Lower lobe of right lung (tissue), 2 donors: ENCODE measurements around the gene ATG12. TPM values are rescaled to one million over a fixed set of nuclear protein-coding genes. Genes with fewer than 3 reads are reported as not detected.

ENCODE experiments used
- ATAC-seq, 2 donors: fragments of 200-7000 bp; cut with Tn5 transposase; one replicate each; pipeline ENCODE4 v1.9.1; 2020 to 2022; ENCODE audit warnings: mild to moderate bottlenecking in 2 of 2, moderate library complexity in 2 of 2
- DNase-seq: peaks from one replicate; pipeline ENCODE4 v3.0.0-alpha.2; 2020
- H3K27ac ChIP-seq: fragments of 200-600 bp; one replicate; pipeline ENCODE4 v1.8.0; 2022
- H3K27me3 ChIP-seq: fragments of 200-600 bp; one replicate; pipeline ENCODE4 v1.8.0; 2022; ENCODE audit warnings: low read depth
- H3K36me3 ChIP-seq: fragments of 200-600 bp; one replicate; pipeline ENCODE4 v1.8.0; 2022; ENCODE audit warnings: mild to moderate bottlenecking
- H3K4me1 ChIP-seq: fragments of 200-600 bp; one replicate; pipeline ENCODE4 v1.8.0; 2022
- H3K4me3 ChIP-seq: fragments of 200-600 bp; one replicate; pipeline ENCODE4 v1.8.0; 2022; ENCODE audit warnings: mild to moderate bottlenecking
- H3K9me3 ChIP-seq: fragments of 200-600 bp; one replicate; pipeline ENCODE4 v1.8.0; 2022
- intact Hi-C: fragments of 100-400 bp; cut with DNase I; formaldehyde crosslinking; loops from one replicate; pipeline ENCODE4 v1.11.0; 2022
- total RNA-seq: library from RNA; stranded (reverse); fragmentation: NEBNext Ultra II Directional; extraction: Animal tissue kit (Norgen Biotek cat#: 25700); gene quantifications from one replicate; pipeline ENCODE4 v1.2.1, GENCODE V29; 2021
- TF ChIP-seq, protein P1 (sequence below): fragments of 200-600 bp; IDR thresholded peaks from one replicate; pipeline ENCODE4 v1.8.0; 2022; ENCODE audit warnings: antibody characterized with exemption, mild to moderate bottlenecking
- donor health status: DM: no; HTN: yes; CAD: no; lungs with severe emphysema.

The ATG12 gene
- total RNA-seq, 1 donor from 2014 or later: 35.7 TPM

GRCh38 chr5:115806986-115807653, 34.2 kb downstream of the ATG12 start:
- no peaks in the 10 kb centered on the region for H3K36me3 ChIP-seq
- DNase-seq: no peak
- no peaks in the 10 kb centered on the region for H3K4me1 ChIP-seq
- ATAC-seq: no peak
- TF ChIP-seq, protein P1, sequence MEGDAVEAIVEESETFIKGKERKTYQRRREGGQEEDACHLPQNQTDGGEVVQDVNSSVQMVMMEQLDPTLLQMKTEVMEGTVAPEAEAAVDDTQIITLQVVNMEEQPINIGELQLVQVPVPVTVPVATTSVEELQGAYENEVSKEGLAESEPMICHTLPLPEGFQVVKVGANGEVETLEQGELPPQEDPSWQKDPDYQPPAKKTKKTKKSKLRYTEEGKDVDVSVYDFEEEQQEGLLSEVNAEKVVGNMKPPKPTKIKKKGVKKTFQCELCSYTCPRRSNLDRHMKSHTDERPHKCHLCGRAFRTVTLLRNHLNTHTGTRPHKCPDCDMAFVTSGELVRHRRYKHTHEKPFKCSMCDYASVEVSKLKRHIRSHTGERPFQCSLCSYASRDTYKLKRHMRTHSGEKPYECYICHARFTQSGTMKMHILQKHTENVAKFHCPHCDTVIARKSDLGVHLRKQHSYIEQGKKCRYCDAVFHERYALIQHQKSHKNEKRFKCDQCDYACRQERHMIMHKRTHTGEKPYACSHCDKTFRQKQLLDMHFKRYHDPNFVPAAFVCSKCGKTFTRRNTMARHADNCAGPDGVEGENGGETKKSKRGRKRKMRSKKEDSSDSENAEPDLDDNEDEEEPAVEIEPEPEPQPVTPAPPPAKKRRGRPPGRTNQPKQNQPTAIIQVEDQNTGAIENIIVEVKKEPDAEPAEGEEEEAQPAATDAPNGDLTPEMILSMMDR: no peak
- no peak overlapping the region for H3K27ac ChIP-seq
- H3K27me3 ChIP-seq: peaks cover 5% of the 10 kb centered on the region
- intact Hi-C loops: no loop called here
- H3K4me3 ChIP-seq: no peak overlapping the region
- H3K9me3 ChIP-seq: no peaks in the 10 kb centered on the region

- Histone ChIP-seq H3K4me1 (no peaks in the 10 kb centered on the region), H3K27me3 (no peaks in the 10 kb centered on the region), H3K36me3 (no peaks in the 10 kb centered on the region), H3K27ac (no peak overlapping the region), H3K4me3 (no peak overlapping the region), H3K9me3 (no peaks in the 10 kb centered on the region)
- intact Hi-C loops: no loop called here
- TF ChIP-seq, protein P1: no peak
- ATAC-seq (no peak), DNase-seq (no peak)
These were observed 39.4 kb downstream of the ATG12 start for GRCh38 chr5:115801984-115802383.

- TF ChIP-seq, protein P1: no peak
- H3K4me1 ChIP-seq: no peaks in the 10 kb centered on the region
- H3K9me3 ChIP-seq: no peaks in the 10 kb centered on the region
- intact Hi-C loops: no loop called here
- no peaks in the 10 kb centered on the region for H3K27me3 ChIP-seq
- ATAC-seq (no peak), DNase-seq (no peak)
- no peaks in the 10 kb centered on the region for H3K36me3 ChIP-seq
- no peak overlapping the region for H3K4me3 ChIP-seq
- no peak overlapping the region for H3K27ac ChIP-seq
These were observed 40.2 kb downstream of the ATG12 start for GRCh38 chr5:115801152-115801551.

GRCh38 chr5:115800108-115800507, 41.3 kb downstream of the ATG12 start:
- TF ChIP-seq, protein P1: no peak
- Histone ChIP-seq H3K27me3 (no peaks in the 10 kb centered on the region), H3K4me1 (no peaks in the 10 kb centered on the region), H3K36me3 (no peaks in the 10 kb centered on the region), H3K4me3 (no peak overlapping the region), H3K27ac (no peak overlapping the region), H3K9me3 (no peaks in the 10 kb centered on the region)
- DNase-seq (no peak), ATAC-seq (no peak)
- intact Hi-C loops: no loop called here

DNA sequence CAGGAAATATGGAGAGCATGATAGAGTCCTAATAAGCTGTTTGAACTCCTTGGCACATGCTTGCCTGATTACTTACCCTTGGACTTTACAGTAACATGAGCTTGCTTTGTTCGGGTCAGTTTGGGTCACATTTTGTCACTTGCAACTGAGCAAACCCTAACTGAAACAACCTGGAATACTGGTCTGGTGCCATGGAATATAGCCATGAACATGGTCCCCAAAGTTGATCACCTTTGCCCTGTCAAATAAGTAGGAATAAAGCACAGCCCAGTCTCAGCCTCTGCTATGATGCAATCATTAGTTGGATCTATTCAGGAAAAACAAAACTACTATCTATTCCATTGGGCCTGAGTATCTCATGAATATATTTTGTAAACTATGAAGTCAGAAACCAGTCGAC, 43.1 kb downstream of the ATG12 start:
- DNase-seq: no peak
- intact Hi-C loops: no loop called here
- H3K27ac ChIP-seq: no peak overlapping the region
- no peaks in the 10 kb centered on the region for H3K27me3 ChIP-seq
- H3K36me3 ChIP-seq: no peaks in the 10 kb centered on the region
- TF ChIP-seq, protein P1: no peak
- ATAC-seq: peak in 1 of 2 donors; percentile 18
- no peaks in the 10 kb centered on the region for H3K9me3 ChIP-seq
- no peak overlapping the region for H3K4me3 ChIP-seq
- H3K4me1 ChIP-seq: no peaks in the 10 kb centered on the region
